RPMI8226 (cell line): ENCODE results near the gene SND1.
A peak's percentile ranks its signal among the peaks of the same experiment; 100 is the strongest.

ENCODE experiments used
- DNase-seq: peaks from one replicate; pipeline ENCODE4 v3.0.0-alpha.2; 2015

SND1 gene

GRCh38 chr7:128008141-128008540, 356.1 kb downstream of the SND1 start:
- DNase-seq = no peak

- no peak for DNase-seq
Measured at GRCh38 chr7:128008744-128009143, 356.8 kb downstream of the SND1 start.

- no peak for DNase-seq
Measured at GRCh38 chr7:128010391-128011127, 358.6 kb downstream of the SND1 start.

GRCh38 chr7:128011131-128011661, 359.2 kb downstream of the SND1 start:
- DNase-seq = no peak

GRCh38 chr7:128014811-128015210, 362.8 kb downstream of the SND1 start:
- no peak for DNase-seq

- no peak for DNase-seq
Measured at GRCh38 chr7:128017460-128017859, 365.5 kb downstream of the SND1 start.

GRCh38 chr7:128017862-128018845, 366.2 kb downstream of the SND1 start:
- DNase-seq = peak; percentile 33

- DNase-seq = no peak
Measured at GRCh38 chr7:128019288-128019687, 367.3 kb downstream of the SND1 start.

- DNase-seq = peak; percentile 40
Measured at GRCh38 chr7:128020159-128020558, 368.2 kb downstream of the SND1 start.

- DNase-seq = no peak
Measured at GRCh38 chr7:128021366-128021765, 369.4 kb downstream of the SND1 start.

- no peak for DNase-seq
Measured at GRCh38 chr7:128022631-128023532, 370.9 kb downstream of the SND1 start.

- DNase-seq = no peak
Measured at GRCh38 chr7:128024151-128024550, 372.2 kb downstream of the SND1 start.

GRCh38 chr7:128025380-128025779, 373.4 kb downstream of the SND1 start:
- no peak for DNase-seq

- no peak for DNase-seq
Measured at GRCh38 chr7:128025819-128026218, 373.8 kb downstream of the SND1 start.

GRCh38 chr7:128026551-128026950, 374.6 kb downstream of the SND1 start:
- DNase-seq = no peak

- DNase-seq = no peak
Measured at GRCh38 chr7:128027485-128027980, 375.5 kb downstream of the SND1 start.

- no peak for DNase-seq
Measured at GRCh38 chr7:128029405-128029995, 377.5 kb downstream of the SND1 start.

- no peak for DNase-seq
Measured at GRCh38 chr7:128030263-128030653, 378.3 kb downstream of the SND1 start.

GRCh38 chr7:128030654-128031611, 378.9 kb downstream of the SND1 start, which contains the start of gene LRRC4:
Gene LRRC4, minus strand, starts transcription at chr7:128031437. Its CDS starts 797 bp downstream, at chr7:128030640.
- DNase-seq = no peak

GRCh38 chr7:128031901-128032604, 380.1 kb downstream of the SND1 start:
- no peak for DNase-seq
